MM.1S (cell line): Measurements from ENCODE around the gene AK6.

Source experiments
- CTCF ChIP-seq: fragments of 300-600 bp; sonication (generic); IDR thresholded peaks from 2 replicates; pipeline ENCODE4 v1.5.1; 2016; ENCODE audit warnings: antibody characterized with exemption, low read length, mixed read lengths
- EZH2 ChIP-seq: fragments of 300-600 bp; sonication (generic); optimal IDR thresholded peaks from 2 replicates; pipeline ENCODE3; 2017; ENCODE audit warnings: low read depth, mild to moderate bottlenecking, antibody characterized with exemption, low read length, mixed read lengths
- EZH2phosphoT487 ChIP-seq: fragments of 300-600 bp; sonication (generic); IDR thresholded peaks from 2 replicates; pipeline ENCODE4 v1.6.1; 2018; ENCODE audit warnings: antibody characterized with exemption, low read length

- TF ChIP-seq CTCF (peak; percentile 69), EZH2 (no peak), EZH2phosphoT487 (no peak)
Measured at GRCh38 chr5:69334793-69335268, 34.5 kb downstream of the AK6 start.
